ENCODE measurements around the gene RUFY4.

The RUFY4 gene

DNA sequence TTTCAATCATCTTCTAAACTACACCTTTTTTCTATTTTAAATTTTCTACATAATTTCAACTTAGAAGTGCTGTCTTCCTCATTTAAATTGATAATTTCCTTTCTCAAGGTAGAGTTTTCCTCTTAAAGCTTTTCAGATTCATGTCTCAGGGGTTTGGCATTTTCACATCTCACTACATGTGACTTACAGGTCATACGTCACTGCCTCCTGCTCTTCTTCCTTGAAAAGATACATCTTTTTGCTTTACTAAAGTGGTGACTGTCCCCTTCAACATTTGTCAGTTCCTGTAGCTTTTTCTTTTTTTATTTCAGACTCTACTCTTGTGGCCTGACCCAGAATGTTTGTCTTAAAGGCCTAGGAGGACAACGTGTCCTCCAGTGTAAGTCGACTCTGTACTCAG lies 17.1 kb upstream of the RUFY4 start:
- TF ChIP-seq TCF12 (IDR thresholded peaks at IDR 0.05; ENCODE audit: low read depth) (no peak), ZBTB7A (IDR thresholded peaks at IDR 0.05; ENCODE audit: low read depth) (no peak), CEBPB (IDR thresholded peaks at IDR 0.05) (no peak), EGR1 (IDR thresholded peaks at IDR 0.05) (no peak), TAF1 (IDR thresholded peaks at IDR 0.05; ENCODE audit: low read depth) (no peak)
- TF ChIP-seq, protein P1, sequence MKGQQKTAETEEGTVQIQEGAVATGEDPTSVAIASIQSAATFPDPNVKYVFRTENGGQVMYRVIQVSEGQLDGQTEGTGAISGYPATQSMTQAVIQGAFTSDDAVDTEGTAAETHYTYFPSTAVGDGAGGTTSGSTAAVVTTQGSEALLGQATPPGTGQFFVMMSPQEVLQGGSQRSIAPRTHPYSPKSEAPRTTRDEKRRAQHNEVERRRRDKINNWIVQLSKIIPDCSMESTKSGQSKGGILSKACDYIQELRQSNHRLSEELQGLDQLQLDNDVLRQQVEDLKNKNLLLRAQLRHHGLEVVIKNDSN (IDR thresholded peaks at IDR 0.05): no peak

DNA sequence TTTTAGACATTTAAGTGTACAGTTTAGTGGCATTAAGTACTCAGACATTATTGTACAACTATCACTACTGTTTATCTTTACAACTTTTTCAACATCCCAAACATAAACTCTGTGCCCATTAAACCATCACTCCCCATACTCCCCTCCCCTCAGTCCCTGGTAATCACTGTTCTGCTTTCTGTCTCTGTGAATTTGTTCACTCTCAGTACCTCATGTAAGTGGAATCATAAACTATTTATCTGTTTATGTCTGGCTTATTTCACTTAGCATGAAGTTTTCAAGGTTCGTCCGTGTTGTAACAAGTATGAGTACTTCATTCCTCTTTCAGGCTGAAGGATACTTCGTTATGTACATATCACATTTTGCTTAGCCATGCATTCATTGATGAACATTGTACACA lies 9.8 kb upstream of the RUFY4 start:
- no peak for TF ChIP-seq RAD21 (IDR thresholded peaks at IDR 0.05; ENCODE audit: low read depth)
- TF ChIP-seq, protein P1 (IDR thresholded peaks at IDR 0.05): no peak
- TF ChIP-seq YY1 (IDR thresholded peaks at IDR 0.05; ENCODE audit: low read depth): no peak
- TF ChIP-seq NFIC (IDR thresholded peaks at IDR 0.05): no peak
- TF ChIP-seq ZBTB7A (IDR thresholded peaks at IDR 0.05; ENCODE audit: low read depth): no peak
- TF ChIP-seq CREB1 (IDR thresholded peaks at IDR 0.05; ENCODE audit: low read depth): no peak

DNA sequence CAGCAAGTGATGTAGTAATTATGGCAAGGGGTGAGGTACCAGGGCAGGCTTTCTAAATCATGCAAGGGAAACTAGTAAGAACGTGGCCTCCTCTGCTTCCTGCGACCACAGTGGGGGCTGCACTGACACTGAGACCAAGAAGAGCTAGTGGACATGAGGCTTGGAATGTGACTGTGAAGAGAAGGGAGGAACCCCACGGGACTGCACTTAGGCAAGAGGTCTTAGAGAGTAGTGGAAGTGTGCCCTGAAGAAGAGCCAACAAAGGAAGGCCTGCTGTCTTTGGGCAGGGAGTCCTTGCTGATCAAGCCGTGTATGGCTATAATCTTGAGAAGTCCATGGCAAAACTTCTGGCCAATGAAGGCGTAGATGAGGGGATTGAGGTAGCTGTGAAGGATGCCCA lies 8.9 kb upstream of the RUFY4 start:
- TF ChIP-seq EGR1 (IDR thresholded peaks at IDR 0.05): no peak
- TF ChIP-seq RAD21 (IDR thresholded peaks at IDR 0.05; ENCODE audit: low read depth): no peak

DNA sequence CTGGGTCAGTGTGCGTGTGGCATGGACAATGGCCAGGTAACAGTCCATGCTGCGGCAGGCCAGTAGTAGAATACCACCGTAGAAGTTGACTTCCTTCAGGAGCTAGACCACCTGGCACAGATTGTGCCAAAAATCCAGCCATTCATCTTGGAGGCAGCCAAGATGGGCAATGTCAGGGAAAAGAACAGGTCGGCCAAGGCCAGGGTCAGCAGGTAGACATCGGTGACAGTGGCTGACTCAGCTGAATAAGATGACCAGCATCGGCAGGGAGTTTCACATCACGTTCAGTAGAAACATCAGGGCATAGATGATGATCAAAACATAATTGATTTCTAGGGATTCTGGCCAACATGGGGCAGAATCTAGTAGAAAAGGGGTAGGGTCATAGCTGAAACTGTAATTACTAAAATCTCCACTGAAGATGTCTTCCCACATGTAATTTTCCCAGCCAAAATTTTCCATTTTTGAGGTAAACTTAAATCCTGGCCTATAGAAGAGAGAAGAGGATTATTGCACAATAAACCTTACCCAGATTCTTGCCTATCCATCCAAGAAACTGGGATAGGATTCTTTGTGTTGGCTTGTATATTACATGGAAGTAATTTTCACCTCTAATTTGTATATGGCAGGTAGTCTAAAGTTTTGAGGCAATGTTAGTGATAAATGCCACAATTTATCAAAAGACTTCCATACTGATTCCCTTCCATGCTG lies 7.9 kb upstream of the RUFY4 start:
- TF ChIP-seq FOXM1 (IDR thresholded peaks at IDR 0.05; ENCODE audit: borderline replicate concordance, low read depth) (no peak), CEBPB (IDR thresholded peaks at IDR 0.05) (no peak), EP300 (IDR thresholded peaks at IDR 0.05; ENCODE audit: borderline replicate concordance) (no peak), EGR1 (IDR thresholded peaks at IDR 0.05) (no peak), ZBTB7A (IDR thresholded peaks at IDR 0.05; ENCODE audit: low read depth) (no peak), NFIC (IDR thresholded peaks at IDR 0.05) (no peak), CREB1 (IDR thresholded peaks at IDR 0.05; ENCODE audit: low read depth) (no peak), TCF12 (IDR thresholded peaks at IDR 0.05; ENCODE audit: low read depth) (no peak), TAF1 (IDR thresholded peaks at IDR 0.05; ENCODE audit: low read depth) (no peak), TEAD4 (IDR thresholded peaks at IDR 0.05) (no peak), RAD21 (IDR thresholded peaks at IDR 0.05; ENCODE audit: low read depth) (no peak), YY1 (IDR thresholded peaks at IDR 0.05; ENCODE audit: low read depth) (no peak)
- TF ChIP-seq, protein P2, sequence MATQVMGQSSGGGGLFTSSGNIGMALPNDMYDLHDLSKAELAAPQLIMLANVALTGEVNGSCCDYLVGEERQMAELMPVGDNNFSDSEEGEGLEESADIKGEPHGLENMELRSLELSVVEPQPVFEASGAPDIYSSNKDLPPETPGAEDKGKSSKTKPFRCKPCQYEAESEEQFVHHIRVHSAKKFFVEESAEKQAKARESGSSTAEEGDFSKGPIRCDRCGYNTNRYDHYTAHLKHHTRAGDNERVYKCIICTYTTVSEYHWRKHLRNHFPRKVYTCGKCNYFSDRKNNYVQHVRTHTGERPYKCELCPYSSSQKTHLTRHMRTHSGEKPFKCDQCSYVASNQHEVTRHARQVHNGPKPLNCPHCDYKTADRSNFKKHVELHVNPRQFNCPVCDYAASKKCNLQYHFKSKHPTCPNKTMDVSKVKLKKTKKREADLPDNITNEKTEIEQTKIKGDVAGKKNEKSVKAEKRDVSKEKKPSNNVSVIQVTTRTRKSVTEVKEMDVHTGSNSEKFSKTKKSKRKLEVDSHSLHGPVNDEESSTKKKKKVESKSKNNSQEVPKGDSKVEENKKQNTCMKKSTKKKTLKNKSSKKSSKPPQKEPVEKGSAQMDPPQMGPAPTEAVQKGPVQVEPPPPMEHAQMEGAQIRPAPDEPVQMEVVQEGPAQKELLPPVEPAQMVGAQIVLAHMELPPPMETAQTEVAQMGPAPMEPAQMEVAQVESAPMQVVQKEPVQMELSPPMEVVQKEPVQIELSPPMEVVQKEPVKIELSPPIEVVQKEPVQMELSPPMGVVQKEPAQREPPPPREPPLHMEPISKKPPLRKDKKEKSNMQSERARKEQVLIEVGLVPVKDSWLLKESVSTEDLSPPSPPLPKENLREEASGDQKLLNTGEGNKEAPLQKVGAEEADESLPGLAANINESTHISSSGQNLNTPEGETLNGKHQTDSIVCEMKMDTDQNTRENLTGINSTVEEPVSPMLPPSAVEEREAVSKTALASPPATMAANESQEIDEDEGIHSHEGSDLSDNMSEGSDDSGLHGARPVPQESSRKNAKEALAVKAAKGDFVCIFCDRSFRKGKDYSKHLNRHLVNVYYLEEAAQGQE (IDR thresholded peaks at IDR 0.05; ENCODE audit: low read depth): no peak
- TF ChIP-seq, protein P1 (IDR thresholded peaks at IDR 0.05): no peak
- TF ChIP-seq, protein P3, sequence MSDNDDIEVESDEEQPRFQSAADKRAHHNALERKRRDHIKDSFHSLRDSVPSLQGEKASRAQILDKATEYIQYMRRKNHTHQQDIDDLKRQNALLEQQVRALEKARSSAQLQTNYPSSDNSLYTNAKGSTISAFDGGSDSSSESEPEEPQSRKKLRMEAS (IDR thresholded peaks at IDR 0.05): no peak

DNA sequence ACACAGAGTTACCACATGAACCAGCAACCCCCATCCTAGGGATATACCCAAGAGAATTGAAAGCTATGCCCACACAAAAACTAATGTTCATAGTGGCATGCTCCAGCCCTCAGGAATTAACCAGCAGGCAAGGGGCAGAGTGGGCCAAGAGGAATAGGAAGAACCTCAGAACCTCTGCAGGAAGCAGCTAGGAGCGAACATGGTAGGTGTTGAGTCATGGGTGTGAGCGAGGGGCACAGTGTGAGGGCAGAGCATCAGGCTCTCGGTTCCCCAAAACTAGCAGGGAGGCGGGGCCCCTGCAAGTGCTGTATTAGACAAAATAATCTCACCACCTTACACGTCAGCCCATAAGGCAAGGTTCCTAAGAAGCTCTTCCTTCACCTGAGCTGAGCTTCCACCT lies 5.6 kb upstream of the RUFY4 start:
- no peak for TF ChIP-seq NFIC (IDR thresholded peaks at IDR 0.05)
- no peak for TF ChIP-seq TAF1 (IDR thresholded peaks at IDR 0.05; ENCODE audit: low read depth)
- TF ChIP-seq YY1 (IDR thresholded peaks at IDR 0.05; ENCODE audit: low read depth): no peak
- no peak for TF ChIP-seq TCF12 (IDR thresholded peaks at IDR 0.05; ENCODE audit: low read depth)
- TF ChIP-seq TEAD4 (IDR thresholded peaks at IDR 0.05): no peak
- TF ChIP-seq EGR1 (IDR thresholded peaks at IDR 0.05): no peak
- TF ChIP-seq, protein P1 (IDR thresholded peaks at IDR 0.05): no peak
- no peak for TF ChIP-seq EP300 (IDR thresholded peaks at IDR 0.05; ENCODE audit: borderline replicate concordance)
- TF ChIP-seq RAD21 (IDR thresholded peaks at IDR 0.05; ENCODE audit: low read depth): no peak

DNA sequence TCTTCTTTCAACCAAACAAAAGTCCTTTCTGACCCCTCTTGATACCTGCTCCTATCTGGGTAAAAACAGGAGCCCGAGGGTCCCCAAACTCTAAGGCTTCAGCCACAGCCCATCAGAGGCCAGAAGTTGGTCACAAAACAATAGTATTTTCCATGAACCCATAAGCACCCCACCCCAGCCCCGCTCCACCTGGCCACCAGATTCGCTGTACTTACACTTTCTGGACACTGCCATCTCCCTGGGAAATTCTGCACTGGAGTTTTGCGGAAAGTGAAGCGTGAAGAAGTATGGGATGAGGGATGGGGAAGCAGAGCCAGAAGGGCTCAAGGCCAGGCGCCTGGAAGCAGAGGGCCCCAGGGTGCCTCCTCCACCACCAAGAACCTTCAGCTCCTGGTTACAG lies 5.2 kb upstream of the RUFY4 start:
- TF ChIP-seq EGR1 (IDR thresholded peaks at IDR 0.05) (no peak), FOXM1 (IDR thresholded peaks at IDR 0.05; ENCODE audit: borderline replicate concordance, low read depth) (no peak), CEBPB (IDR thresholded peaks at IDR 0.05) (no peak)

DNA sequence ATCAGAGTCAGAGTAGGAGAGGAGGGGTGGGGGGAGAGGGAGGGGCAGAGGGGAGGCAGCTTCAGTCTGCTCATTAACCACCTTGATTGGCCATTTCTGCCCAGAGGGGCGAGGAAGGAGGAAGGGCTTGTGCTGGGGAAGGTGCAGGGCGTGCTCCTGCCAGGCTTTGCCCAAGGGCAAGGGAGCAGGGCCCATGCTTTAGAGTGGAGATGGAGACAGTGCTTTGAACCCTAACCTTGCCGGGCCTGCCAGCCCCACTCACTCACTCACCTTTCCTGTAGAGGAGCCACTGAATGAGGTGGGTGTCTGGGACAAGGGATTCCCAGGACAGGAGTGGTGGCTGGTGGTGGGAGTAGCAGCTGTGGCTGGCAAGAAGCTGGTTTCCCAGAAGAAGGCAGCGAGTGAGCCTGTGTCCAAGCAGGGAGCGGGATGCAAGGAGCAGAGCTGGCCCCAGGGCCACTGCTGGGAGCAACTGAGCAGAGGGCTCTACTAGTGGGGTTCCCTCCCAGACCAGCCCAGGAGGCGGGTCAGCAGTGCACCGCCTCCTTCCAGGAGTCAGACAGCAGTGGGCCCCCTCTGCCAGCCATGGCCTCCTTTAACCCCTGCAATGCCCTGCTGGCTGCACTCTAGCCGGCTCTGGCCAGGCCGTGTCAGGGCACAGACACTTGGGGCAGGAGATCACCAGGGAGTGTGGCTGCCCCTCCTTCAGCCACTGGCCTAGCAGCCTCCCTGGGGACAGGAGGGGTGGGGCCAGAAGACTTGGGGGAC lies 3.6 kb upstream of the RUFY4 start:
- TF ChIP-seq, protein P2 (IDR thresholded peaks at IDR 0.05; ENCODE audit: low read depth): no peak
- TF ChIP-seq TAF1 (IDR thresholded peaks at IDR 0.05; ENCODE audit: low read depth) (no peak), CEBPB (IDR thresholded peaks at IDR 0.05) (no peak)
- TF ChIP-seq, protein P3 (IDR thresholded peaks at IDR 0.05): no peak
- TF ChIP-seq, protein P1 (IDR thresholded peaks at IDR 0.05): no peak

Measured in Ishikawa (cell line).